HFFc6 (cell line): ENCODE measurements around the gene PGAP6. TPM values are rescaled to one million over a fixed set of nuclear protein-coding genes. Genes with fewer than 3 reads are reported as not detected.

Experiments
- DNase-seq: peaks from one replicate; pipeline ENCODE4 v3.0.0-alpha.2; 2018
- H3K27ac Mint-ChIP-seq: 2 replicates; pipeline ENCODE4 v1.8.0; 2020; ENCODE audit warnings: mild to moderate bottlenecking, mixed read lengths
- H3K27me3 Mint-ChIP-seq: 2 replicates; pipeline ENCODE4 v1.8.0; 2021; ENCODE audit warnings: mild to moderate bottlenecking, moderate library complexity, mixed read lengths; ENCODE audit not compliant: insufficient read depth
- H3K36me3 Mint-ChIP-seq: 2 replicates; pipeline ENCODE4 v1.8.0; 2021; ENCODE audit warnings: low read depth, mixed read lengths
- H3K4me1 Mint-ChIP-seq: 2 replicates; pipeline ENCODE4 v1.8.0; 2020; ENCODE audit warnings: low read depth, mixed read lengths
- H3K4me3 Mint-ChIP-seq: 2 replicates; pipeline ENCODE4 v1.8.0; 2020; ENCODE audit warnings: mild to moderate bottlenecking, moderate library complexity, mixed read lengths
- H3K9me3 Mint-ChIP-seq: 2 replicates; pipeline ENCODE4 v1.8.0; 2020; ENCODE audit warnings: mild to moderate bottlenecking, mixed read lengths
- total RNA-seq, 6 experiments: library from RNA; stranded (reverse); fragmentation: NEBNext Ultra II Directional; extraction: Animal tissue kit (Norgen Biotek cat#: 25700); gene quantifications; 2 replicates in 1 of 6; 3 replicates in 5 of 6; pipeline ENCODE4 v1.2.3, GENCODE V29; 2021
- TF ChIP-seq, protein P1 (sequence below): fragments of 200-600 bp; sonication (generic); IDR thresholded peaks from 2 replicates; pipeline ENCODE4 v1.5.0; 2021; ENCODE audit warnings: antibody characterized with exemption, mild to moderate bottlenecking

PGAP6 gene
- total RNA-seq, 6 experiments from 2014 or later: 50.6 to 69.7 (median 59.7) TPM

DNA sequence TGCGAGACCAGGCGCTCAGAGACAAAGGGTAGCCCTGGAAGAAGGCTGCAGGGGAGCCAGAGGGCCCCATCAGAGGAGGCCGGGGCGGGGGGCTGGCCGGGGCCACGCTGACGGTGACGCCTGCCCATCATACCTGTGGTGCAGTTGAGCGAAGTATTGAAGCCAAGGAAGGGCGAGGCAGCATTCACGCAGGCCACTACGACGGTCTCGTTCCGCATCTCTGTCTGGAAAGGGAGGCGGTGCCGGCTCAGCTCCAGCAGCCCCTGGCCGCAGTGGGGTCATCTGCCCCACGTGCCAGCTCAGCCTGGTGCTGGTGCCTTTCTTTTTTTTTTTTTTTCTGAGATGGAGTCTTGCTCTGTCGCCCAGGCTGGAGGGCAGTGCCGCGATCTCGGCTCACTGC is 6.6 kb downstream of the PGAP6 start:
- DNase-seq: no peak
- no peaks in the 10 kb centered on the region for H3K9me3 Mint-ChIP-seq
- TF ChIP-seq, protein P1, sequence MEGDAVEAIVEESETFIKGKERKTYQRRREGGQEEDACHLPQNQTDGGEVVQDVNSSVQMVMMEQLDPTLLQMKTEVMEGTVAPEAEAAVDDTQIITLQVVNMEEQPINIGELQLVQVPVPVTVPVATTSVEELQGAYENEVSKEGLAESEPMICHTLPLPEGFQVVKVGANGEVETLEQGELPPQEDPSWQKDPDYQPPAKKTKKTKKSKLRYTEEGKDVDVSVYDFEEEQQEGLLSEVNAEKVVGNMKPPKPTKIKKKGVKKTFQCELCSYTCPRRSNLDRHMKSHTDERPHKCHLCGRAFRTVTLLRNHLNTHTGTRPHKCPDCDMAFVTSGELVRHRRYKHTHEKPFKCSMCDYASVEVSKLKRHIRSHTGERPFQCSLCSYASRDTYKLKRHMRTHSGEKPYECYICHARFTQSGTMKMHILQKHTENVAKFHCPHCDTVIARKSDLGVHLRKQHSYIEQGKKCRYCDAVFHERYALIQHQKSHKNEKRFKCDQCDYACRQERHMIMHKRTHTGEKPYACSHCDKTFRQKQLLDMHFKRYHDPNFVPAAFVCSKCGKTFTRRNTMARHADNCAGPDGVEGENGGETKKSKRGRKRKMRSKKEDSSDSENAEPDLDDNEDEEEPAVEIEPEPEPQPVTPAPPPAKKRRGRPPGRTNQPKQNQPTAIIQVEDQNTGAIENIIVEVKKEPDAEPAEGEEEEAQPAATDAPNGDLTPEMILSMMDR: no peak
- H3K27me3 Mint-ChIP-seq: peaks cover 1% of the 10 kb centered on the region; the same call in 1 of the 2 replicates
- H3K4me1 Mint-ChIP-seq: peaks cover 6% of the 10 kb centered on the region
- no peak overlapping the region for H3K27ac Mint-ChIP-seq
- no peaks in the 10 kb centered on the region for H3K36me3 Mint-ChIP-seq
- H3K4me3 Mint-ChIP-seq: no peak overlapping the region

DNA sequence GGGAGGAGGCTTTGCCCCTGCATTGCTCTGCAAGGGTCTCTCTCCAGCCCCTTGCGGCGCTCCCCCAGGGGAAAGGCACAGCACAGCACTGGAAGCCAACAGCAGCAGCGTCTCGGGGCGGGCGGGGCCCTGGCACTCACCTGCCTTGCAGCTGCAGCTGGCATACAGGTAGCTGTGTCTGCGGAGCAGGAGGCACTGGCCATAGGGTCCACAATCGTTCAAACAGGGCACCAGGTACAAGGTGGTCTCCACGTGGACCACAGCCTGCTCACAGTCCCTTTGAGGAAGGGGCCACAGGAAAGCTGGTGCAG is 7.2 kb downstream of the PGAP6 start:
- peaks cover 11% of the 10 kb centered on the region for H3K4me1 Mint-ChIP-seq

DNA sequence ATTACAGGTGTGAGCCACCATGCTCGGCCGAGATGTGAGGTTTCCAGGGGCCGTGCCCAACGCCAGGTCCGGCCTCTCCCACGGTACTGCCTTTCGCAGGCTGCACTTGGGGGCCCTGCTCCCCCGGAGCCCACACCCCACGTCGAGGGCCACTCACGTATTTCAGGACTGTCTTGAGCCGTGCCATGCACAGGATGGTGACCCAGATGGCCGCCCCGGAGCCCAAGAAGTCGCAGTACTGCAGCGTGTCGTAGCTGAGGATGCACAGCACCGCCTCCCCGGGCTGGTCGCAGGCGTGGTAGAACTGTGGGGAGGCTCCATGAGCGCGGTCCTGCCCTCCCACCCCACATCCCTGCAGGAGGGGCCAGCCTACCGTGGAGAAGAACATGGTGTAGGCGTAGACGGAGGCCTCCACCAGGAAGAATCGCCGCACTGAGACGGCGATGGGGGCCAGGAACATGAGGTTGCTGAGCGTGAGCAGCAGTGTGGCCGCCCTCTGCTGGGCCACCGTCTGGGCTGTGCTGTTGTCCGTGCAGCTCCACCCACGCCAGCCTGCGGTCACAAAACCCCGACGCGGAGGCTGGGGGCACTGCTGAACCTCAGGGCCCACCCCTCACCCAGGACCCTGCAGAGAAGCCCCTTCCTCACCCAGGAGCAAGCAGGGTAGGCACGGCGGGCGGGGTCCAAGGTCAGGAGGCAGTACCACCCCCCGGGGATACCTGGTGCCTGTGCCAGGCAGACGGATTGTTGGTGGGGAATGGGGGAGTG is 7.7 kb downstream of the PGAP6 start:
- TF ChIP-seq, protein P1: no peak
- Mint-ChIP-seq H3K27ac (no peak overlapping the region), H3K36me3 (no peaks in the 10 kb centered on the region), H3K4me3 (no peak overlapping the region), H3K4me1 (peaks cover 14% of the 10 kb centered on the region), H3K27me3 (peaks cover 3% of the 10 kb centered on the region; the same call in 1 of the 2 replicates), H3K9me3 (no peaks in the 10 kb centered on the region)
- DNase-seq: no peak

More for the DNA sequence above, 7.2 kb downstream of the PGAP6 start:
- TF ChIP-seq, protein P1: no peak
- no peak for DNase-seq
- no peaks in the 10 kb centered on the region for H3K36me3 Mint-ChIP-seq
- peaks cover 3% of the 10 kb centered on the region; the same call in 1 of the 2 replicates for H3K27me3 Mint-ChIP-seq
- no peak overlapping the region for H3K27ac Mint-ChIP-seq
- H3K4me3 Mint-ChIP-seq: no peak overlapping the region
- no peaks in the 10 kb centered on the region for H3K9me3 Mint-ChIP-seq

DNA sequence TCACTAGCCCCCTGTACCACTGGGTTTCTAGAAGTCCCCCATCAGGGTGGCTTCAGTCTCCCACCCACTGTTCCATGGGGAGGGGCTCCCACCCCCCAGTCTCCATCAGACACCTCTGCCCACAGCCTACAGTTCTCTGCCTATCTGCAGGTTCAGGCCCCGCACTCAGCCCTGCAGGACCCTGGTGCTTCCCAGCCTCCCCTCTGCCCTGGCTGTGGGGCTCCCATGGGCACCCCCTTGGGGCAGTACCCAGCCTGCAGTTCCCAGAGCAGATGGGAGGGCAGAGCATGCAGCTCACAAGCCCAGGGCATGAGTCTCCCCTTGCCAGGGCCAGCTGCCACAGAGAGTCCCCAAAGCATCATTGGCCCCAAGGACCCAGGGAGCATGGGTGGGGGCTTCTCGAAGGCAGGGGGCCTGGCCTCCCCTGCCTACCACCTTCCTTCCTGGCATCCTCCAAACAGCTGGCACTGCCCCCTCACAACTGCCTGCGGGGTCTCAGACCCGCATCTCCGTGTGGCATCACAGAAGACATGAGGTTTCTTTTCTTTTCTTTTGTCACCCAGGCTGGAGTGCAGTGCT is 8.7 kb downstream of the PGAP6 start:
- no peaks in the 10 kb centered on the region for H3K9me3 Mint-ChIP-seq
- TF ChIP-seq, protein P1: no peak
- DNase-seq: no peak
- peaks cover 3% of the 10 kb centered on the region; the same call in 1 of the 2 replicates for H3K27me3 Mint-ChIP-seq
- H3K4me1 Mint-ChIP-seq: peaks cover 14% of the 10 kb centered on the region
- H3K27ac Mint-ChIP-seq: no peak overlapping the region
- no peak overlapping the region for H3K4me3 Mint-ChIP-seq
- H3K36me3 Mint-ChIP-seq: no peaks in the 10 kb centered on the region

DNA sequence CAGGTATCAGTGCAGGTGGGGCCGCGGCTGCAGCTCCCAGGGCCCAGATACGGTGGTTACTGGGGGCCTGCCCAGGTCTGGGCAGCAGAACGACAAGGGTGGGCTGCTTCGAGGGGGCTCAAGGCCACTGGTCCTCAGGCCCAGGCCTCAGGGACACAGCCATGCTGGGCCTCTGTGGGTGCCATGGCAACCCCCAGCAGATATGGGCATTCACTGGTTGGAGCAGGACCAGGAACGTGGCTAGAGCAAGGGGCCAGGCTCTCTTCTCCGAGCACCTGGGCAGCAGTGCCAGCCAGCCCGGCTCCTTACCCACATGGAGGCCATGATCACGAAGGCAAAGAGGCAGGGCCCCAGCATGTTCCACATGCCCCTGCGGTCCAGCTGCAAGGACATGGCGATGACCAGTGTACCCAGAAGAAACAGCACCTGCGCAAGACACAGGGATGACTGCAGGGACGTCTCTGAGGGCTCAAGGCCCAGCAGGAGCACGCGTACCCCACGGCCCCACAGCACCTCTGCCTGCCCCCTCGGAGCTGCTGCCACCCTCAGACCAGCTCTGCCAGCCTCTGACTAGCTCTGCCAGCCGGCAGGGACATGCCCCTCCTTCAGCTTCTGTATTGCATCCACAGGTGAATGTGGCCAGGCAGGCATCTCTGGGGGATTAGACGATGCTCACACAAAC is 9.3 kb downstream of the PGAP6 start:
- H3K27me3 Mint-ChIP-seq: peaks cover 3% of the 10 kb centered on the region; the same call in 1 of the 2 replicates
- H3K36me3 Mint-ChIP-seq: no peaks in the 10 kb centered on the region
- no peak overlapping the region for H3K27ac Mint-ChIP-seq
- H3K4me3 Mint-ChIP-seq: no peak overlapping the region
- DNase-seq: no peak
- H3K9me3 Mint-ChIP-seq: no peaks in the 10 kb centered on the region
- peaks cover 14% of the 10 kb centered on the region for H3K4me1 Mint-ChIP-seq
- TF ChIP-seq, protein P1: no peak
